ENCODE results near the gene ITPKC.

Gene ITPKC

DNA sequence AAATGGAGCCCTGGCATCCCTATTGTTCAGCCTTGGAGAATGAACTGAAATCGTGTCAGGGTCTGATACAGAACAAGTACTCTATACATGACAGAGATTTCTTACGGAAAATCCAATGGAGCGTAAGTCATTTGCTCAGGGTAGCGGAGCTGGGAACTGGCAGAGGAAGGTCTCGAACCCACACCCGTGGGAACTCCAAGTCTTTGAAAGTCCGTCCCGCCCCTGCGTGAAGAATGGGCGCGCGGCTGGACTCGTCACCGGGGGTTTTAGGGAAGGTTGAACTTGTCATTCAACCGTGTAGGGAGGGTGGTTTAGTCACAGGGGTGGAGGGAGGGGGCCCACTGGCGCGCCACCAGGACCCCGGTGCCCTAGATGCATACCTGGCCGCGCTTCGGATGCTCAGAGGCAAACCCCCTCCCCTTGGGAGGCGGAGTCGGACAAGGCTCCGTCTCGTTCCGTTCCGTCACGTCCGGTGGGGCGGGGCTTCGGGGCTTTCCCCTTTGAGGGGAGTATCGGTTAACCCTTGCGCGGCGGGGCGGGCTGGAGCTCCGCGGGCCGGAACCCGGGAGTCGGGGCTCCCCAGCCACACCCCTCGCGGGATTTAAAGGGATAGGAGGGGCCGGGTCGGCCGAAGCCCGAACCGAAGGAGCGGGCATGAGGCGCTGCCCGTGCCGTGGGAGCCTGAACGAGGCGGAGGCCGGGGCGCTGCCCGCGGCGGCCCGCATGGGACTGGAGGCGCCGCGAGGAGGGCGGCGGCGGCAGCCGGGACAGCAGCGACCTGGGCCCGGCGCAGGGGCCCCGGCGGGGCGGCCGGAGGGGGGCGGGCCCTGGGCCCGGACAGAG lies at the start of gene ITPKC, which contains the start of gene COQ8B:
Gene ITPKC (plus strand): TSS at position 631 of the 843 bp plus-strand sequence. CDS start 24 bp downstream, at position 655.
Gene COQ8B (minus strand): TSS at position 405 of the 843 bp plus-strand sequence. CDS start 2,254 bp downstream, outside the sequence.
- Histone ChIP-seq H3K9me3 (ENCODE audit: insufficient read depth, low read depth, low read length) (no peaks in the 10 kb centered on the region), H4K20me1 (ENCODE audit: insufficient read depth, low read length, poor library complexity, severe bottlenecking) (no peaks in the 10 kb centered on the region), H3K27me3 (ENCODE audit: insufficient read depth, low read length, poor library complexity, severe bottlenecking) (no peaks in the 10 kb centered on the region), H2AFZ (ENCODE audit: low read length) (peak within 1 kb of the TSS; percentile 96), H3K9me2 (replicated peaks; ENCODE audit: low read depth, low read length) (no peaks in the 10 kb centered on the region), H3K4me2 (ENCODE audit: low read depth, low read length, poor library complexity, severe bottlenecking) (peak within 1 kb of the TSS; percentile 96), H3K79me2 (ENCODE audit: insufficient read depth, low read length) (peaks cover 20% of the 10 kb centered on the region), H3K36me3 (ENCODE audit: insufficient read depth, low read length) (no peaks in the 10 kb centered on the region), H3K9ac (ENCODE audit: low read depth, low read length, poor library complexity, severe bottlenecking) (peak within 1 kb of the TSS; percentile 86), H3K4me3 (ENCODE audit: low read length, poor library complexity, severe bottlenecking) (peak within 1 kb of the TSS; percentile 95), H3K4me1 (ENCODE audit: insufficient read depth, low read length, poor library complexity, severe bottlenecking) (peaks cover 44% of the 10 kb centered on the region), H3F3A (ENCODE audit: low read depth) (no peaks in the 10 kb centered on the region)
- TF ChIP-seq EZH2phosphoT487 (IDR thresholded peaks at IDR 0.05; ENCODE audit: borderline replicate concordance), result no peak
- TF ChIP-seq, protein P1, sequence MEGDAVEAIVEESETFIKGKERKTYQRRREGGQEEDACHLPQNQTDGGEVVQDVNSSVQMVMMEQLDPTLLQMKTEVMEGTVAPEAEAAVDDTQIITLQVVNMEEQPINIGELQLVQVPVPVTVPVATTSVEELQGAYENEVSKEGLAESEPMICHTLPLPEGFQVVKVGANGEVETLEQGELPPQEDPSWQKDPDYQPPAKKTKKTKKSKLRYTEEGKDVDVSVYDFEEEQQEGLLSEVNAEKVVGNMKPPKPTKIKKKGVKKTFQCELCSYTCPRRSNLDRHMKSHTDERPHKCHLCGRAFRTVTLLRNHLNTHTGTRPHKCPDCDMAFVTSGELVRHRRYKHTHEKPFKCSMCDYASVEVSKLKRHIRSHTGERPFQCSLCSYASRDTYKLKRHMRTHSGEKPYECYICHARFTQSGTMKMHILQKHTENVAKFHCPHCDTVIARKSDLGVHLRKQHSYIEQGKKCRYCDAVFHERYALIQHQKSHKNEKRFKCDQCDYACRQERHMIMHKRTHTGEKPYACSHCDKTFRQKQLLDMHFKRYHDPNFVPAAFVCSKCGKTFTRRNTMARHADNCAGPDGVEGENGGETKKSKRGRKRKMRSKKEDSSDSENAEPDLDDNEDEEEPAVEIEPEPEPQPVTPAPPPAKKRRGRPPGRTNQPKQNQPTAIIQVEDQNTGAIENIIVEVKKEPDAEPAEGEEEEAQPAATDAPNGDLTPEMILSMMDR (conservative IDR thresholded peaks at IDR 0.05; ENCODE audit: low read length), result no peak

DNA sequence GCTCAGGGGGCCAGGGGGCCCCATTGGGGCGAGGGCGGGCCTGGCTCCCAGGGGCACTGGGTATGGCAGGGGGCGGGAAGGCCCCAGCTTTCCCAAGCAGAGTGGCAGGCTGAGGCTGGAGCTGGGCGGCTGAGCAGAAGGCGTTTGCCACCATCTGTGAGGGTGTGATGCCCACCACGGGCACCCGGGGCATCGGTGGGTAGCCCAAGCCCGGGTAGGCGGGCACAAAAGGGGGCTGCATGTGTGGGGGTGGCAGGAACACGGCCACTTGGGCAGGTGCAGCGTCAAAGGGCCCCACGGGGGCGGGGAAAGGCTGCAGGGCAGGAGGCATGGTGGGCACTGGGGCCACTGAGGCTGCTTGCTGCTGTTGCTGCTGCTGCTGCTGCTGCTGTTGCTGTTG lies 49.3 kb upstream of the ITPKC start:
- no peaks in the 10 kb centered on the region for H3K9me3 ChIP-seq (ENCODE audit: insufficient read depth, low read depth, low read length)
- H3K4me1 ChIP-seq (ENCODE audit: insufficient read depth, low read length, poor library complexity, severe bottlenecking), result peaks cover 9% of the 10 kb centered on the region
- H3K36me3 ChIP-seq (ENCODE audit: insufficient read depth, low read length), result no peaks in the 10 kb centered on the region; the same call in 1 of the 2 replicates
- H3K9me2 ChIP-seq (replicated peaks; ENCODE audit: low read depth, low read length), result no peaks in the 10 kb centered on the region
- no peak overlapping the region for H3K4me3 ChIP-seq (ENCODE audit: low read length, poor library complexity, severe bottlenecking)
- H3F3A ChIP-seq (ENCODE audit: low read depth), result no peaks in the 10 kb centered on the region
- H3K9ac ChIP-seq (ENCODE audit: low read depth, low read length, poor library complexity, severe bottlenecking), result no peak overlapping the region
- TF ChIP-seq EZH2phosphoT487 (IDR thresholded peaks at IDR 0.05; ENCODE audit: borderline replicate concordance), result no peak
- TF ChIP-seq, protein P1 (conservative IDR thresholded peaks at IDR 0.05; ENCODE audit: low read length), result no peak
- no peaks in the 10 kb centered on the region for H3K27me3 ChIP-seq (ENCODE audit: insufficient read depth, low read length, poor library complexity, severe bottlenecking)
- no peaks in the 10 kb centered on the region for H4K20me1 ChIP-seq (ENCODE audit: insufficient read depth, low read length, poor library complexity, severe bottlenecking)
- H2AFZ ChIP-seq (ENCODE audit: low read length), result no peak overlapping the region
- H3K79me2 ChIP-seq (ENCODE audit: insufficient read depth, low read length), result no peaks in the 10 kb centered on the region
- no peak overlapping the region for H3K4me2 ChIP-seq (ENCODE audit: low read depth, low read length, poor library complexity, severe bottlenecking)

DNA sequence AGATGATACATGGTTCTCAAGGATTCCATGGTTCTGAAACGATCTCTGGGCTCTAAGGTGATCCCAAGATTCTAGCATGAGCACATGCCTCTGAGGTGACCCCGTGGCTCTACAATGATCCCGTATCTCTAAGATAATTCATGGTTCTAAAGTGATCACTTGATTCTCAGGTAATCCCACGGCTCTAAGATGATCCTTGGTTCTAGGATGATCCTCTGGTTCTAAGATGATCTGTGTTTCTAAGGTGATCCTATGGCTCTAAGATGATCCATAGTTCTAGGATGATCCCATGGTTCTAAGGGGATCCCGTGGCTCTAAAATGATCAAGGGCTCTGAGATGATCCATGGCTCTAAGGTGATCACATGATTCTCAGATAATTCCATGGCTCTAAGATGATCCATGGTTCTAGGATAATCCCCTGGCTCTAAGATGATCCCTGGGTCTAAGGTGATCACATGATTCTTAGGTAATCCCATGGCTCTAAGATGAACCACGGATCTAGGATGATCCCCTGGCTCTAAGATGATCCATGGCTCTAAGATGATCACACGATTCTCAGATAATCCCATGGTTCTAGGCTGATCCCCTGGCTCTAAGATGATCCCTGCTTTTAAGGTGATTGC lies 47.8 kb upstream of the ITPKC start:
- no peaks in the 10 kb centered on the region for H3K79me2 ChIP-seq (ENCODE audit: insufficient read depth, low read length)
- no peak overlapping the region for H3K9ac ChIP-seq (ENCODE audit: low read depth, low read length, poor library complexity, severe bottlenecking)
- H4K20me1 ChIP-seq (ENCODE audit: insufficient read depth, low read length, poor library complexity, severe bottlenecking), result no peaks in the 10 kb centered on the region
- TF ChIP-seq, protein P1 (conservative IDR thresholded peaks at IDR 0.05; ENCODE audit: low read length), result no peak
- TF ChIP-seq EZH2phosphoT487 (IDR thresholded peaks at IDR 0.05; ENCODE audit: borderline replicate concordance), result no peak
- H3K4me3 ChIP-seq (ENCODE audit: low read length, poor library complexity, severe bottlenecking), result no peak overlapping the region
- H2AFZ ChIP-seq (ENCODE audit: low read length), result no peak overlapping the region
- H3K9me2 ChIP-seq (replicated peaks; ENCODE audit: low read depth, low read length), result no peaks in the 10 kb centered on the region
- H3F3A ChIP-seq (ENCODE audit: low read depth), result no peaks in the 10 kb centered on the region
- H3K4me2 ChIP-seq (ENCODE audit: low read depth, low read length, poor library complexity, severe bottlenecking), result no peak overlapping the region
- no peaks in the 10 kb centered on the region for H3K27me3 ChIP-seq (ENCODE audit: insufficient read depth, low read length, poor library complexity, severe bottlenecking)
- H3K9me3 ChIP-seq (ENCODE audit: insufficient read depth, low read depth, low read length), result no peaks in the 10 kb centered on the region
- peaks cover 6% of the 10 kb centered on the region for H3K4me1 ChIP-seq (ENCODE audit: insufficient read depth, low read length, poor library complexity, severe bottlenecking)
- no peaks in the 10 kb centered on the region; the same call in 1 of the 2 replicates for H3K36me3 ChIP-seq (ENCODE audit: insufficient read depth, low read length)
